DMS79 (cell line): ENCODE measurements around the gene NAV2.
"Not testable (repeated sequence)": the region's sequence is repeated elsewhere in the genome, so short reads cannot be mapped to it uniquely, and the experiment has no call there.

Experiments used
- DNase-seq: peaks from one replicate; lab custom pipeline; 2025; lab: John Stamatoyannopoulos, UW

The NAV2 gene

DNA sequence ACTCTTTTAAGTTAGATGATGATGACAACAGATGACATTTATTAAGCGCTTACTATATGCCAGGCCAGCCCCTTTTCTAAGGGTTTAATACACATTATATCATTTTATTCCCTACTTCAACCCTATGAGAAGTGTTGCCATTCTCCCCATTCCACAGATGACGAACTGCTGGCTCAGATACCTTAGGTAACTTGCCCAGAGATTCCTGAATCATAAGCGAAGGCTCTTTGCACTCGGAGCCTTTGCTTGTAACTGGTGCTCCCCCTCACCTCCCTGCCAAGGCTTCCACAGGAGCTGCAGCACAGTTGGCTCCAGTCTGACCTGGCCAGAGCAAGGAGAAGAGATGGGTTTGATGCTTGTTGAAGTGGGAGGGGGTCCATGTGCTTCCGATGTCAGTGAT is 404.7 kb downstream of the NAV2 start:
- no peak for DNase-seq

DNA sequence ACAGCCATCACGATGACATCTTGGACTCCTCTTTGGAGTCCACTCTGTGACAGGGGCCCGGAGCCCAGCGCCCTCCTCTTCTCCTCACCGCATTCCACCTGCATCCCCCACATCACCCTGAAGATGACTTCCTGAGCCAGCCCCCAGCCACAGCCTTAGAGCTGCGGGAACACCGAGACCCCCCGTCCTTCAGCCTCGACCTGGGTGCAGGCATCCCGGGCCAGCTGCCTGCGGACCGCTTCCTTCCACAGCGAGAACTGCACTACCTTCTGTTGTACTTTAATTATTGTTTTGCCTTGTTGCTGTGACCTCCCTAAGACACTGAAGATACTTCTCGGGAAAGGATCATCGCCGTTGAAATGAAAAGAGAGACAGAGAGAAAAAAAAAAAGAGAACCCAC is 405.6 kb downstream of the NAV2 start:
- no peak for DNase-seq

DNA sequence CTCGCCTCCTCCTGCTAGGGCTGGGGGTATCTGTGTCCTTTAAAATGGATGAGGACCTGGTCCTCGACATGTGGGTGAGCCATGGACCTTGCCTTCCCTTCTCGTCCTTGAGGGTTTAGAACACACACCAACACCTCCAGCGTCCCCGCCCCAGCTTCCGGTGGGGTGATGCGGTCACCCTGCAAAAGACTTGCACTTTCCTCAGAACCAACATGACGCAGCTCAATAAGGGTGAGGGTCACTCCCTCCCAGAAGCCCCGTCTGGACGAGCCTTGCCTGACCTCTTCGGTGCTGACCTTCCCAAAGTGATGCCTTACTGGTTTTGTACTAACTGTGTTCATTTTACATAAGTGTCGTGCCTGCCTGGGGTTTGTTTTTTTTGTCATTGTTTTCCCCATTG is 406.7 kb downstream of the NAV2 start:
- no peak for DNase-seq

DNA sequence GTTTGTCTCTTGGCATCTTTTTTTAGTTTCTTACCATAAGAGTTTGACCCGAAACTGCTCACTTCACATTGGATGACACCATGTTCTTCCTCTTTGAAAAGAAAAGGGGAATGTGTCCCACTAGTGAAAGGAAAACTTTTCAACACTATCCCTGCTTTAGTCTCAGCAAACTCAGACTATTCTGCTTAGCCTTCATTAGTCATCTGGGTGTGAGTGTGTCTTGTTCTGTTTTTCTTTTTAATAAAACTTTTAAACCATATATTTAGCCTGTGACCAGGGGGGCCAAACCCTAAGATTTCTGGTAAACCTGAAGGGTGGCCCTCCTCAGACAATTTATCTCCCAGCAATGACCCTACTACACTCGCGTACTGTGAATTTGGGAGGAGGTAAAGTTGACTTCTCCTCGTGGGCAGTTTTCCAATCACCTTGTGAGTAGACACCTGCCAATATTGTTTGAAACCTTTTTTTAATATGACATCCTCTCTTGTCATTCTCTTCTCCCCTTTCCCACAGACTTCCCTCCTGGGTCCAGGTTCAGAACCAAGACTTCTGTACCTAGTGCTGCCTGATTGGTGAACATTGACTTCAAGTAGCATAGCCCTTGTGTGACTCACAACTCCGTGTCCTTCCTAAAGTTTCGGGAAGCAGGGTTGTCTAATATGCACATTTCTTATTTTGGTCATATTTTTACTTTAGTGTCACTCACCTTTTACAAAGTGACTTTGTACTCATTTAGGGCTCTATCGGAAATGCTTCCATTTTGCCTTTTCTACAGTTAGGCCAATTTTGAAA is 407.7 kb downstream of the NAV2 start:
- DNase-seq: no peak

DNA sequence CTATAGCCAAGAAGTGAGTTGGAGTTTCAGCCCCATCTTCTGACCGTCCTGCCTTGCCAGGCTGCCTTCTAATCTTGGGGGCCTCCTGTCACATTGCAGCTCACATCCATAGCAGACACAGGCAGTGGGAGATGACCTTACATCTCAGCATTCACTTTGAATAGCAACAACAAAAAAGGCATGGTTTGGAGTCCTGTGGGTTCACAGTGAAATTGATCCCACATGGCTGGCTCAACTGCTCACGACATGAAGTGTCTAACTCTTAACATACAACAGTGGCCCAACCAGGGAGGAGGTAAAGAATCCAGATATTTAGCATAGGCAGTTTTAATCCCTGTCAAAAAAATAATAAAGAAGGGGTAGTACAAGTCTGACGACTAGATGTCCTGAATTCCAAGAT is 409.5 kb downstream of the NAV2 start:
- DNase-seq: no peak

DNA sequence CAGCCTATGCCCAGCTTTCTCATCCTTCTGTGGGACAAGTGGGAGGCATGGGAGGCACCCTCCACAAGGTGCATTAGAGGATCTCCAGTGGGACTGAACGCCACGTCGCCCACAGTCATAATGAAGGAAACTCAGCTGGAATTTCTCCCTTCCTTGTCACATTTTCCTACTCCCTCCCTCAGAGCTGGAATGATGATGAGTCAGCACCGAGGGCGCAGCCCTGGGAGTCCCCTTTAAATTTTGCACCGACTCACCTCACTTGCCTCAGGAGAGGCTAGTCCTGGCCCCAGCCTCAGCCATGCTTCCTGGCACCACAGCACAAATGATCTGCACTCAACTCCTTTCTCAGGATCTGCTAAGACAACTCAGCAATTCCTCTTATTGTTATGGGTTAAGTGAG is 413.3 kb downstream of the NAV2 start:
- DNase-seq: no peak

DNA sequence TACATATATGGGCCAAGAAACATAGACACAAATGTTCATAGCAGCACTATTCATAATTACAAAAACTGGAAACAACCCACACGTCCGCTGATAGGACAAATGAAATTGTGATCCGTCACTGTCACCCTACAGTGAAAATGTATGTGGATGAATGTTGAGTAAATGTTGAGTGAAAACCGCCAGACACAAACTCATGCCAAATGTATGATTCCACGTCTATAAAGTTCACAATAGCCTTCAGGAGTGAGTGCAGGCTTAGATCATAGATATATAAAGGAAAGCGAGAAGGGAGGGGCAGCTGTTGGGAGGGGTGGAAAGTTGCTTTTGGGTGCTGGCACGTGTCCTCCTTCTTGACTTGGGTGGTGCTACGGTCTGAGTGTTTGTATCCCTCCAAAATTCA is 414.1 kb downstream of the NAV2 start:
- DNase-seq: no peak

DNA sequence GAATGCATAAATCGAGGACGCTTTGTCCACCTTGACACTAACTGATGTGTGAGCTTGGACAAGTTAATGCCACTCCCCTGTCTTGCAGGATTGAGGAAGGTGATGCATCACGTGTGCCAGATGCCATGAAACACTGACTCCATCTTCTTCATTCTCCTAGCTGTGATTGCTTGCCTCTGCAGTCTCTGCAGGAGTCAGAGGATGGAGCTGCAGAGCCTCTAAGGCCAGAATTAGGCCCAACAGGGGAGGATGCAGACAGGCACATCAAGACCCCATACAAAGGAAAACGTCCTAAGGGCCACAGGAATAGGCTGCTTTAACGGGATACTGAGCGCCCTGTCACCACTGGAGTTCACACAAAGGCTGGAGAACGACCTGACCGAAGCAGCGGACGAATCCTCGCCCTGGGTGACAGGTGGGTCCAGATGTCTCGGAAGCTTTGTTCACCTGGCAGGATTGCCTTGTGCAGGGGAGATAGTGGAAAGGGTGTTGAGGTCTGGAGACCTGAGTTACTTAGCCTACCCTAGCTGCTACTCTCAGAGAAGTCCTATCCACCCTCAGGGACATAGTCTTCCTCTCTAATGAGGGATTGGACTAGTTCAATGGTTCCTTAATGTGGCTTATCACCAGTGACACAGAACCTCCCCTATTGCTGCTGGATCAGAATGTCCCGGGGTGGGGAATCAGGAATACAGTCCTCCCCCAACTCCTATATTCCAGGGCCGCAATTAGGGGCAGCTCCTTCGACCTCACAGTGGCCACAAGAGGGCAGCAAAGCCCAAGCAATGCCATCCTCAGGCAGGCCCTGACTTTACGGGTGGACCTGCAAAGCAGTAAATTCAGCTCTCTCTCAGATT is 415.3 kb downstream of the NAV2 start:
- peak; percentile 24 for DNase-seq

DNA sequence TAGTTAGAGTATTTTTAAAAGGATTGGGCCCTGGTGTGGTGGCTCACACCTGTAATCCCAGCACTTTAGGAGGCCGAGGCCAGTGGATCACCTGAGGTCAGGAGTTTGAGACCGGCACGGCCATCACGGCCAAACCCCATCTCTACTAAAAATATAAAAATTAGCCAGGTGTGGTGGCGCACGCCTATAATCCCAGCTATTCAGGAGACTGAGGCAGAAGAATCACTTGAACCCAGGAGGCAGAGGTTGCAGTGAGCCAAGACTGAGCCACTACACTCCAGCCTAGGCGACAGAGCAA is 415.8 kb downstream of the NAV2 start:
- DNase-seq: not testable (repeated sequence)

DNA sequence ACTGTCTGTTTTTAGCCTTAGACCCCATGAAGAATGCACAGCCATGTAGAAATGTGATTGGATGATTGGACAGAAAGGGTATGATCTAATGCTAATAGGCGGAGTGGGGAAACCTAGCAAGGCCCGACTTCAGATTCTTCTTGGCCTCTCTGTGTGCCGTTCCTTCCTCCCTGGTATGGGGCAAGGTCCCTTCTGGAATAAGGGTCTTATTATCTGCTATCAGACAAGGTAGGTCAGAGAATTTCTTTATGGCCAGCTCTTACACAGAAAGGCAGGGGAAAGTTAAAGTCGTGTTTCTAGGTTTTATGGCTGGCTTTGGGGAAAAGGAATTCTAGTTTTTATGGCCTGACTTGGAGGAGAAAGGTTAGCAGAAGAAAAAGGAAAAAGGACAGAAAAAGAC is 417.0 kb downstream of the NAV2 start:
- no peak for DNase-seq

DNA sequence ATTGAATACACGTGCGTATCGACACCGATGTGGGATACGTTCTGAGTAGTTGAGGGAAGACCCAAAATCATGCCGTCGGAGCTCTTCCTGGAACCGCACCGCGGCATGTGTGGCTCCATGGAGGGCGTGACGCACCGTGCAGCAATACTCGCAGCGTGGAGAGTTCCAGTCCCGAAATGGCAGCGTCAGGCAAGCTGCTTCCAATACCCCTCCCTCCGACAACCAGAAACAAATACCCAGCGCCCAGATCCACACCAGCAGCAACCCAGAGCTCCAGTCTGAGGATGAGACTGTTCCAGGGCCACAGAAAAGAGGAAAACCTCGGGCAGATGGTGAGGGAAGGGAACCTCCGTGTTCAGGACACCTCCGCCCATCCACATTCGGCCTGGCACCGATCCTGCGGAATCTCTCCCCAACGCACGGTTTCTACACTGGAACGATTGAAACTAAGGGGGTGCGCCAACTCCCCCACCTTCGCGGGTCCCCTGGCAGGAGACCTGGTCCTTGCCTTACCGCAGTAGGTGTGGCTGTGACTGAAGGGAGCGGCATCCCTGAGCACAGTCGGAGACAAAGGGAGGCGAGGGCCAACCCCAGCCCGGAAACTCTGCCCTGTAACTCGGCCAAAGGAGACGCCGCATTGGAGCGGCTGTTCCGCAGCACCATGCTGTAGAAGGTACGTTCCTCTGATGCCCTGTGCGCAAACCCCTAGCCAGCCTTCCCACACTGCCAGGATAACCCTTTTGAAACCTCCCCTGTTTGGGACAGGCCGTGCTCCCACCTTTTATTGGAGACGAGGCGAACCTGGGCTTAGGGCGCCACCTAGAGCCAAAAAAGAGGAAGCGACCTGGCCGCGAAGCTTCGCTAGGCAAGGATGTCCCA is 419.4 kb downstream of the NAV2 start:
- no peak for DNase-seq

DNA sequence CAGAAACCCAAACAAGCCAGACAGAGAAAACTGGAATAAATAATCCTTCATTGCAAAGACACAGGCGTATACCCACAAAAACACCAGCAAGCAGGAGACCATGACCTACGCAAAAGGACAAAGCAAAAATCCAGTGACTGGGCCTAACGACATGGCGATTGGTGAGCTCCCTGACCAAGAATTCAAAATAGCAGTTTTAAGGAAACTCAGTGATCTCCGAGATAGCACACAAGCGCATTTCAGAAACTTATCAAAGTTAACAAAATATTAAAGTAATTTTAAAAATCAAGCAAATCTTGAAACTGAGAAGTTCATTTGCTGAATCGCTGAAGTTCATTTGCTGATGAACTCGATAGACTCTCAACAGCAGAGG is 420.0 kb downstream of the NAV2 start:
- DNase-seq: no peak

DNA sequence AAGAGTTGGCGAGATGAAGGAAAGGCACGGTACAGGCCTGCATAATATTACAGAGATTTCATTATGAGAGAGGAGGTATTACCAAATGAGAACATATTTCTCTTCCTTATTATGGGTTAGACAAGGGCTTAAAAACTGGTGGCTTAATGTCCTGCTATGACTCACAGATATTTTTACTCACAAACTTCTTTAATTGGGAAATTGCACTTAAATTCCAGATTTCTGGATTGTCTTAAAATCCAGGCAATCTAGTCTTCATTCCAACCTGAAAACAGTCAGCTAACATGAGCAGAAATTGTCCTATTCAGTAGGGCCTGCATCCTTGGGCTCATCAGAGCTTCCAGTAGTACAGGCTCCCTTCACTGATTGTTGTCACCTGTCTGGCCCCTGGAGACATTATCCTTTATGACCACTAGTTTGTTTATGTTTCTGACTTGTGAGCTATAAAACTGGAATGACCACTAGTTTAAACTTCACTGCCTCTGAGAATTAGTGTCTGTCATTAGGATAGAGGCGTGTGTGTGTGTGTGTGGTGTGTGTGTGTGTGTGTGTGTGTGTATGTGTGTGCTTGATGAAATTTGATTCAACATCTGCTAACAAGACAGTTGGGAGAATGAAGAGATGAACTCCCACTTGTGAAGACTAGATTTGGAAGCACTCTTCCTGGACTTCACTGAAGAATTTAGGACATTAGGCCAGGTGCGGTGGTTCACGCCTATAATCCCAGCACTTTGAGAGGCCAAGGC is 422.5 kb downstream of the NAV2 start:
- no peak for DNase-seq

DNA sequence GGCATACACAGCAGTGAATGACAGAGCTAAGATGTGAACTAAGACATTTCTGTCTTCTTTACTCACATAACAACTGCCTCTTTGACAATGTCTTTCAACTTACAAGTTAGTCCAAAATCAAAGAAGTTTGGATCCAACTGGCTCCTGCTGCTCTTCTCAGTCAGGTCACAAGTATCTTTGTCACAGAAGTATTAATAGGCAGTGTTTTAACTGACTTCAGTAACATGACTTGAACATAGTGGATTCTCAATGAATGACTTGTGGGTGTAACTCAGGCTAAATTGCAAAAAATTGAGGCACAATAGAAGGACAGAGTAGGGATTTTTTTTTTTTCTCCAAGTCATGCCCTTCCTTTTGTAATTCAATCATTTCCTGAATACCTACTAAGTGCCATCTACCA is 425.0 kb downstream of the NAV2 start:
- DNase-seq: no peak

DNA sequence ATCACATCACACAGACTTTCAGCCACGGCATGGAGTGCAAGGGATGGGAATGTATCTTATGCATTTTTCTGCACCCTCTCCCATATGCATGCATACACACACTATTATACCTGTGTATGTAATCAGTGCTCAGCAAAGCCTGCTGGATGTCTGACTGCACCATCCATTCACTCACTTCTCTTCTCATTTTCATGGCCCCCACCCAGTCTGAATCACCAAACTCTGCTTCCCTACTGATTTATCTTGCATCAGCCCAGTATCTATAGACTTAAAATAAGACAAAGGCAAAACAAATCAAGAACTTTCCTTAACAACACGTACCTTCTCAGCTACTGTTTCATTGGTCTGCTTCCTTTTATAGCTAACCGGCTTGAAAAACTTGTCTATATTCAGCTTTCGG is 426.1 kb downstream of the NAV2 start:
- DNase-seq: no peak

DNA sequence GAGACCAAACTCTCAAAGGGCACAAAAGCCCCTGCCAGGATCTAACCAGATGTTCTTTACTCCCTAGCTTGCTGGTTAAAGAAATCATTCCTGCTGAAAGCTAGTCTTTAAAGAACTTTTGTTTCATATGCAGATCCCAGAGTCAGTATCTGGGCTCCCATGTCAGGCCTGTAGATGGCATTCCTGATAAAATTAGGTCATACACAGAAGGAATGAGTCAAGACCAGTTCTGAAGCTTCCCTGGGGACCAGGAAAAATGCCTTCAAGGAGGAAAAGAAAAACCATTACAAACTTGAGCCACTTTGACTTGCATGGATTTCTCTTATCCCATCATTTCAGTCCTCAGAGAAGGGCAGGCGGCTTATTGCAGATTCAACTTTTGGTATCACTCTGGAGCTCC is 441.7 kb downstream of the NAV2 start:
- DNase-seq: no peak

DNA sequence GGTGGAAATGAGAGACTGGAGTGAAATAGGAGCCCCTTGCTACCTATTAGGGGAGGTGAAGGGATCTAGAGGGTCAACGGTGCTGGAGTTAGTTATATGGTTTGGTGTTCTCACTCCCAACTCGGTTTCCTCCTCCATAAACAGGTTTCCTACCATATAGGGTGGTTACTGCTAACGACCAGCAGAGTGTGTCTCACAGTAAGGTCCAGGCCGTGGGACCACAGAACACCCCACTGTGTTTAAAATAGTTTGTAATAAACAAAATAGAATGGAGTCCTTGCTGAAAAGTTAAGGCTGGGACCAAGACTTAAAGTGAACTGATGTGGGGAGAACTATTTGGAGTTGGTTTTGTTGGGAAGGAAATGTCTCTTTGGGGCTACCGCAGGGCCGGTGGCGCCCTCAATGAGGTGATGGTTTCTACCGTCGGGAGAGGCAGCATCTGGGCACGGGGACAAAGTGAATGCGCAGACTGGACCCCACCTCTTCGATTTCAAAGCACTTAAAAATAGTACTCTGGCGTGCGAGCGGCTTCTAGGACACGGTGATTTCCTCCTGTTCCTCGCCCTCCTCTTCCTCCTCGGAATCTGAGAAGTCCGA is 443.1 kb downstream of the NAV2 start:
- no peak for DNase-seq

DNA sequence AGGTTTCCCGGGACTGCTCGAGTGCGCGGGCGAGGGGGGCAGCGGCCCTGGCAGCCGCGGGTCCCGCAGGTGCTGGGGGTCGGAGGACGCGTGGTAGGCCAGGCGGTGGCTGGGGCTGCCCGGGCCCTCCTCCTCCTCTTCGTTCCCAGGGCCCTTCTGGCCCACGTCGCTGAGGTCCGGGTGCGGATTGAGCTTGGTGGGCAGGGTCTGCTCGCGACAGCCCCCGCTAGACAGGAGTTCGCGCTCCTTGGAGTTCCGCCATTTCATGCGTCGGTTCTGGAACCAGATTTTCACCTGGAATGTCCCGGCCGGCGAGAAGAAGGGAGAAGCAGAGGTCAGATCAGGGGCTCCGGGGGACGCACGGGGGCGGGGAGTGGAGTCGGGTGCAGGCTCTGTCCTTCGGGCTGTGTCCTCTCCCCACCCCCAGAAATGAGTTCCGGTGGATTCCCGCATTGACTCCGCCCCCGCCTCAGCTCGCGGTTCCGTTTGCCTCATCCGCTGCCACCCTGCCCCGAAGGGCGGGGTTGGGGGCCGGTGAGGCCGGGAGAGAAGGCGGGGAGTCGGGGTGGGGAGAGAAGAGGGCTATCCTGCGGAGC is 443.7 kb downstream of the NAV2 start:
- DNase-seq: no peak

DNA sequence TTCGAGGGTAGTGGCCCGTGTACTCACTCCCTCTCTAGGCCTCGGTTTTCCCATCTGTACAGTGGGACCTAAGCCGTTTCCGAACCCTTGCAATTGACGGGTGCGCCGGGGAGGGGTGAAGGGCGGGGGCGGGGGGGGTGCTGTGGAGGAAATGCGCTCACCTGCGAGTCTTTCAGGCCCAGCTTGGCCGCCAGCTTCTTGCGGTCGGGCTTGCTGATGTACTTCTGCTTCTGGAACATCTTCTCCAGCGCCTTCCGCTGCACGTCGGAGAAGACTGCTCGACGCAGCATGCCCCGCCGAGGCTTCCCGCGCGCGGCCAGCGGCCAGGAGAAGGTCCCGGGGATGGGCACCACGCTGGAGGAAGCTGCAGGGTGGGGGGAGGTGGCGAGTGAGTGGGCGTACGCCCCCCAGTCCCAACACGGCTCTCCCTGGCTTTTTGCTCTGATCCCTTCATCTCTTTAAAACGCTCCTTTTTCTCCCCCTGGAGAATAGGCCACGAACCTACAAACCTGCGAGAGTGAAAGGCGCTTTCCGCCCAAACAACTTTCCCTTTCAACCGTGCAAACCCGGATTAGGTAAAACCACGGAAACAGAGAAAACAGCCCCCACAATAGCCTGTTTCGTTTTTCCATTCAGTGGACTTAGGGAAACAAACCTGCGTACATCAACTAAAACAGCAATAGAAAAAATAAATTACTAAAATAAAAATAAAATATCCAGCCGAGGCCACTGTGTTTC is 444.4 kb downstream of the NAV2 start:
- no peak for DNase-seq

DNA sequence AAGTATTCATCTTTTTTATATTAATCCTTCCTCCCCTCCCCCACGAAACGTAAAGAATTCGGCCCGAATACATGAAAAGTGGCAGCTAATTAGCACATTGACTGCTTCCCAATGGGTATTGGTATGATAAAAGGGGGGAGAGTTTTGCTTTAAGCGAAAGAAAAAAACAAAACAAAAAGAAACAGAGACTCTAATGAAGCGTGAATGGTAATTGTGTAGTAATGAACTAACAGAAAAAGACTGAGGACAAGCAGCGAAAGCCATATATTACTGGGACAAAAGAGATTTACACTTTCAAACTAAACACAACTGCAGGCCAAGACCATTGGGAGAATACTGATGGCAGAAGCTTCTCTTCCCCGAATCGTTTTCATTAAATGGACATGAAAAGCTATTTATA is 445.1 kb downstream of the NAV2 start:
- DNase-seq: no peak
